HUES6 (cell line): Measurements from ENCODE around the gene WNT2.

Experiments used
- H3K27ac ChIP-seq: 2 replicates; pipeline ENCODE4 v1.7.0; 2013; ENCODE audit warnings: low read depth, mild to moderate bottlenecking, low read length, inconsistent platforms
- H3K27me3 ChIP-seq: 2 replicates; pipeline ENCODE4 v1.6.1; 2013; ENCODE audit warnings: low read length; ENCODE audit not compliant: control insufficient read depth, insufficient read depth
- H3K36me3 ChIP-seq: 2 replicates; pipeline ENCODE4 v1.6.1; 2013; ENCODE audit warnings: low read length; ENCODE audit not compliant: control insufficient read depth, insufficient read depth
- H3K4me1 ChIP-seq: 2 replicates; pipeline ENCODE4 v1.6.1; 2013; ENCODE audit warnings: low read length; ENCODE audit not compliant: control insufficient read depth, insufficient read depth
- H3K4me3 ChIP-seq: 2 replicates; pipeline ENCODE4 v1.5.1; 2013; ENCODE audit warnings: low read depth, low read length
- H3K9ac ChIP-seq: one replicate; pipeline ENCODE4 v1.6.1; 2013; ENCODE audit warnings: mild to moderate bottlenecking, low read length
- H3K9me3 ChIP-seq: 2 replicates; pipeline ENCODE4 v1.6.1; 2013; ENCODE audit warnings: low read depth, low read length; ENCODE audit not compliant: control insufficient read depth, insufficient read depth

Gene WNT2

GRCh38 chr7:117279931-117280557, 42.8 kb downstream of the WNT2 start:
- no peak overlapping the region for H3K4me3 ChIP-seq
- no peaks in the 10 kb centered on the region for H3K36me3 ChIP-seq
- H3K9ac ChIP-seq, result no peak overlapping the region
- H3K27me3 ChIP-seq, result no peaks in the 10 kb centered on the region
- no peaks in the 10 kb centered on the region for H3K4me1 ChIP-seq
- H3K9me3 ChIP-seq, result no peaks in the 10 kb centered on the region
- H3K27ac ChIP-seq, result no peak overlapping the region

GRCh38 chr7:117279203-117279602, 43.7 kb downstream of the WNT2 start:
- H3K9ac ChIP-seq, result no peak overlapping the region
- H3K4me1 ChIP-seq, result no peaks in the 10 kb centered on the region
- no peaks in the 10 kb centered on the region for H3K27me3 ChIP-seq
- no peak overlapping the region for H3K27ac ChIP-seq
- H3K4me3 ChIP-seq, result no peak overlapping the region
- no peaks in the 10 kb centered on the region for H3K36me3 ChIP-seq
- no peaks in the 10 kb centered on the region for H3K9me3 ChIP-seq

- Histone ChIP-seq H3K9ac (no peak overlapping the region), H3K27me3 (no peaks in the 10 kb centered on the region)
Observed at GRCh38 chr7:117278040-117278439, 44.8 kb downstream of the WNT2 start.

GRCh38 chr7:117277576-117277975, 45.3 kb downstream of the WNT2 start:
- no peaks in the 10 kb centered on the region for H3K4me1 ChIP-seq
- no peak overlapping the region for H3K9ac ChIP-seq
- H3K4me3 ChIP-seq, result no peak overlapping the region
- no peaks in the 10 kb centered on the region for H3K27me3 ChIP-seq
- H3K9me3 ChIP-seq, result no peaks in the 10 kb centered on the region
- no peak overlapping the region for H3K27ac ChIP-seq
- no peaks in the 10 kb centered on the region for H3K36me3 ChIP-seq

More at GRCh38 chr7:117278040-117278439, 44.8 kb downstream of the WNT2 start:
- no peaks in the 10 kb centered on the region for H3K4me1 ChIP-seq
- H3K36me3 ChIP-seq, result no peaks in the 10 kb centered on the region
- H3K27ac ChIP-seq, result no peak overlapping the region
- no peak overlapping the region for H3K4me3 ChIP-seq
- H3K9me3 ChIP-seq, result no peaks in the 10 kb centered on the region

GRCh38 chr7:117274951-117275350, 47.9 kb downstream of the WNT2 start:
- no peak overlapping the region for H3K4me3 ChIP-seq
- H3K4me1 ChIP-seq, result no peaks in the 10 kb centered on the region
- no peaks in the 10 kb centered on the region for H3K9me3 ChIP-seq
- H3K9ac ChIP-seq, result no peak overlapping the region
- H3K36me3 ChIP-seq, result no peaks in the 10 kb centered on the region
- no peak overlapping the region for H3K27ac ChIP-seq
- no peaks in the 10 kb centered on the region for H3K27me3 ChIP-seq

- Histone ChIP-seq H3K27me3 (no peaks in the 10 kb centered on the region), H3K36me3 (no peaks in the 10 kb centered on the region), H3K9ac (no peak overlapping the region), H3K9me3 (no peaks in the 10 kb centered on the region), H3K4me3 (no peak overlapping the region), H3K4me1 (no peaks in the 10 kb centered on the region), H3K27ac (no peak overlapping the region)
Observed at GRCh38 chr7:117273814-117274225, 49.0 kb downstream of the WNT2 start.

GRCh38 chr7:117273325-117273724, 49.5 kb downstream of the WNT2 start:
- Histone ChIP-seq H3K9me3 (no peaks in the 10 kb centered on the region), H3K27me3 (no peaks in the 10 kb centered on the region), H3K9ac (no peak overlapping the region), H3K36me3 (no peaks in the 10 kb centered on the region), H3K27ac (no peak overlapping the region), H3K4me3 (no peak overlapping the region), H3K4me1 (no peaks in the 10 kb centered on the region)

- Histone ChIP-seq H3K4me3 (no peak overlapping the region), H3K9me3 (no peaks in the 10 kb centered on the region), H3K4me1 (no peaks in the 10 kb centered on the region), H3K27me3 (no peaks in the 10 kb centered on the region), H3K9ac (no peak overlapping the region), H3K36me3 (no peaks in the 10 kb centered on the region), H3K27ac (no peak overlapping the region)
Observed at GRCh38 chr7:117272017-117272759, 50.7 kb downstream of the WNT2 start.

- H3K4me1 ChIP-seq, result no peaks in the 10 kb centered on the region
- no peaks in the 10 kb centered on the region for H3K36me3 ChIP-seq
- H3K27me3 ChIP-seq, result no peaks in the 10 kb centered on the region
- no peak overlapping the region for H3K4me3 ChIP-seq
- no peak overlapping the region for H3K27ac ChIP-seq
- H3K9ac ChIP-seq, result no peak overlapping the region
- no peaks in the 10 kb centered on the region for H3K9me3 ChIP-seq
Observed at GRCh38 chr7:117271566-117271965, 51.3 kb downstream of the WNT2 start.

- Histone ChIP-seq H3K27ac (no peak overlapping the region), H3K4me1 (no peaks in the 10 kb centered on the region), H3K27me3 (no peaks in the 10 kb centered on the region), H3K9ac (no peak overlapping the region), H3K36me3 (no peaks in the 10 kb centered on the region), H3K9me3 (no peaks in the 10 kb centered on the region), H3K4me3 (no peak overlapping the region)
Observed at GRCh38 chr7:117270371-117270770, 52.5 kb downstream of the WNT2 start.

- no peaks in the 10 kb centered on the region for H3K4me1 ChIP-seq
- no peak overlapping the region for H3K4me3 ChIP-seq
- H3K9ac ChIP-seq, result no peak overlapping the region
- no peaks in the 10 kb centered on the region for H3K9me3 ChIP-seq
- no peak overlapping the region for H3K27ac ChIP-seq
- H3K36me3 ChIP-seq, result no peaks in the 10 kb centered on the region
- H3K27me3 ChIP-seq, result no peaks in the 10 kb centered on the region
Observed at GRCh38 chr7:117269886-117270285, 53.0 kb downstream of the WNT2 start.
